Hematopoietic multipotent progenitor cell treated with erythropoietin and hydrocortisone succinate and interleukin-3 and kit ligand, for 4 days (in vitro differentiated cells): ENCODE measurements around the gene TEP1.
A peak's percentile ranks its signal among the peaks of the same experiment; 100 is the strongest.

Experiments used
- DNase-seq: peaks from one replicate; pipeline ENCODE4 v3.0.0-alpha.2; 2015

TEP1 gene

GRCh38 chr14:20333494-20333841, 79.8 kb downstream of the TEP1 start:
- no peak for DNase-seq

DNA sequence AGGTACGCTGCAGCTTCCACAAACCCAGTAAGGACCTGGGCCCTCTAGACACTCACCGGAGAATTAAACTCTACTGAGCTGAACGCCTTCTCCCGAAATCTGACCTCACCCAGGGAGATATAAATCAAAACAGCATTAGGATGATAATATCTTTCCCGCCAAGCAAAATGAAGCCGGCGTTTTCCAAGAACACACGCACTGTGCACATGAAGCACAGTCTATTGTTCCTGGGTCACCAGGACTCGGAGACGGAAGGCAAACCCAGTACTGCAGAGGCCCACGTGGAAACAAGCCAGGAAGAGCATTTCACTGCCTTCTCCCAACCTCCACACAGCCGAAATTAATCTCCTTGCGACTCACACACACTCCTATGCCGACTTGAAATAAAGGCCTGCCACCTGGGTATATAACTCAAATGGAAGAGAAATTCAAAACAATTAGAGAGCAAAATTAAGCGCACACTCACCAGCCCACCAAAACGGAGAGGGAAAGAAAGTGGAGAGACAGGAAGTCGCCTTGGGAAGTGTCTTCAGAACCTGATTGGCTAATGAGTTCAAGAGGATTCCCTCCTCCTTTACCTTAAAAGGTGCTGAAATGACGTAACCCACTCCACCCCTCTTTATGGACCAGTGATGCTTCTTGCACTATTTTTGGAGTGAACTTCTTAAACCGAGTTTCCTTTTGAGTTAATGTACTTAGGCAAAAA, 80.4 kb downstream of the TEP1 start, which contains the start of gene CCNB1IP1:
Gene CCNB1IP1 (minus strand): TSS at position 492 of the 706 bp plus-strand sequence. CDS start 16,756 bp downstream, outside the sequence.
- DNase-seq = peak; percentile 94

- DNase-seq = no peak
Measured at GRCh38 chr14:20332431-20332787, 80.9 kb downstream of the TEP1 start.

GRCh38 chr14:20331053-20331613, 82.2 kb downstream of the TEP1 start:
- DNase-seq = peak; percentile 43

DNA sequence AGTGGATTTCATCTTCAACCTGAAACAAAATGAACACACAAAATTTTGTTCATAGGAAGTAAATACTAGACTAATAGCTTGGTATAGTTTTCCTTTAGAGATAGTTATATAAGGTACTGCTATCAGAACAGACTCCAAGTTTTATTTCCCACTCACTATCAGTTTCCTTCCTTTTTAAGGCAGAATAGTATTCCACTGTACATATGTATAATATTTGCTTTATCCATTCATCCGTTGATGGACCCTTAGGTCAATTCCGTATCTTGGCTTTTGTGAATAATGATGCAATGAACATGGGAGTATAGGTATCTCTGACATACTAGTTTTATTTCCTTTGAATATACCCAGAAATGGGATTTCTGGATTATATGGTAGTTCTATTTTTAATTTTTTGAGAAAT, 83.9 kb downstream of the TEP1 start:
- no peak for DNase-seq

DNA sequence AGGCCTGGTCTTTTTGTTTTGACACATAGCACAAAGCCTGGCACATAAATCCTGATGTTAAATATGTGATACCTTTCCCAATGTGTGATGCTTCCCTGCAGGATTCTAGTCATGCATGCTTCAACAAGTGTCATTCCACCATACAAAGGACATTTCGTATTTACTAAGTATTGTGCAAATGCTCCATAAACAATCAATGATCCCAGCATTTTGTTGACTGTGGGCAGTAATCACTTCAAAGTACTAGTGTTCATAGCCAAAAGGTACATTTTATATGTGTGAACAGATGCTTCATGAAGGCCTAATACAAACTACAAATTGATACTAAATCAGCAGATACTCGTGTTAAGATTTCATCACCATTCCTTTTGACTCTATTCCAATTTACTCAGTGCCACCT, 84.6 kb downstream of the TEP1 start:
- DNase-seq = no peak

DNA sequence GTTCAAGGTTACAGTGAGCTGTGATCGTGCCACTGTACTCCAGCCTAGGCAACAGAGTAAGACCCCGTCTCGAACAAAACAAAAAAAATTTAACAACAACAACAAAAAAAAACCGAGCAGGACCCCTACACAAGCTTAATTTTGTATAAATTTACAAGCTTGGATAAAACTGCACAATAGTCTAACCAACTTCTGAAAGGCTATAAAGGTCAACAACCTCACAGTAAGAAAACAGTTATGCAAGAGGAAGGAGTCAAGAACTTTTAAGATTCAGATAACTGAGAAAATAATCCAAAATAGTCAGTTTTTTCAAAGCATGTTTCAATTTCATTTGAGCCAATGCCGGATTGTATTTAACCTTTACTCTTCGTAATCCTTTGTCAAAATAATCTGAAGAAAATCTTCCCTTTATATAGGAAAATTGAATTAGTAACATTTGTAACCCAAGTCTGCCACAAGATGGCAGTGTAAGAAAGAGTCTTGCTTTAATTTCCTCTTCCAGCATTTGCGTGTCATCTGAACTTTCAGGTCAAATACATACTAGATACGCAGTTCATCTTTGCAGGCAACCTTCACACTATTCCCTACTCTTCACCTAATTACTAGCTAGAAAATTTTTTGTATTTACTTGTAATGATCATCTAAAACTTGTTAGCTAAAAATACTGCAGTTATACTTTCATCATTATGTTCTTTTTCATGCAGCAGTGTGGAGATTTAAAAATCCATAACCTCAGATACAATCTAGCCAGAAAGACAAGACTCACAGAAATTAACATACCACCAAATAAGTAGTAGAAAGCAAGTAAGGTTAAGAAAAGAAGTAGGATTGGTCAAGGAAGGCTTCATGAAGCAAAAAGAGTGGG, 86.1 kb downstream of the TEP1 start:
- peak; percentile 86 for DNase-seq

- no peak for DNase-seq
Measured at GRCh38 chr14:20317720-20318119, 95.6 kb downstream of the TEP1 start.
